GM19025 (cell line): Measurements from ENCODE around the gene CD48.

Experiments used
- ATAC-seq: cut with Tn5 transposase; IDR thresholded peaks from one replicate; pipeline ENCODE4 v1.9.1; 2021; ENCODE audit warnings: mild to moderate bottlenecking, low read depth, moderate library complexity; ENCODE audit not compliant: unreplicated experiment

Gene CD48

DNA sequence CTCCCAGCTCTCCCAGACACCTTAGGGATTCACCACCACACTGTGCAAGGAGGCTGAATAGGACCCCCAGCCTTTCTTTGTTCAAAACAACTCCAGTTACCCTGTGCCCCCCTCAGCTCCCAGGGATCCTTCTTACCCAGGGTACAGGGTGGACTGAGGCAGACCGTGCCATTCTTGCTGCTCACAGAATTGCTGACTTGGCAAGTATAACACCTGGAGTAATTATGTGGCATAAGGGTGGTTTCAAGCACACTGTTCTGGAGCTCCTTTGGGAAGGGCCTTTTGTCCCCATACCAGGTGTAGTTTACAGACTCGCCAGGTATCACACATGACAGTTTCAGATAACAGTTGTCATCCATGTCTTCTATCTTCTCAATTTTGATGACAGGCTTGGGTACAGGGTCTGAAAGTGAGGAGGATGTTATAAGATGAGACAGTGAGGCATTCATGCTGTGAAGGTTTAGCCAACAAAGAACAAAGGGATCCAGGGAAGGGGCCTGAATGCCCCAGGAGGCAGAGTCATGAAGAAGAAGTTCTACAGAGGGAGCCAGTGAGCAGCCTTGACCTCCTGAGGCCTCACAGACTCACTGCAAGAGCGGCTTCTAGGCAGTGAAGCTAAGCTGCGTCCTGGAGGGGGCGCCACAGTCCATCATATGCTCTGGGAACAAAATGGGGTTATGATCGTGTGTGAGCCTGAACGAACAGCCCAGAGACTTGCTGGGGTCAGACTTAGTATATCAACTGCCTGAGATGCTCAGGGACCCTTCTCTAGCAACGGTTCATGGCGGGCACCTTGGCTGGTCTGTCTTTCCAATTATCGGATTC is 30.3 kb downstream of the CD48 start:
- ATAC-seq, result no peak

DNA sequence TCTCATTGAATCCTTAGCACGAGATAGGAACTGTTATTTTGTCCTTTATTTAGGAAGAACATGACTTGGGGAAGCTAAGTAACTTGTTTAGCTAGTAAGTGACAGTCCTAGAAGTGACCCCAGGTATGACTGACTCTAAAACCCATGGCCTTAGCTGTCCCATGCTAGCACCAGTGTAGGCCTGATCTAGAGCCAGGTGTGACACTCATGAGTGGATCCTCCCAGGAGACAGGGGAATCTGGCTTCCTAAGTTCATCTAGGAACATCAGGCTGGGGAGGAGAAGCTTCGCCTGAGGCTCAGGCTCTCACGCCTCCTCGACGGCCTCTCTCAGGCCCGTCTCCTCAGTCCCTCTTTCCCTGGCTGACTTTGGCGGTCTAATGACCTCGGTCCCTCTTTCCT is 31.2 kb downstream of the CD48 start:
- ATAC-seq, result no peak

DNA sequence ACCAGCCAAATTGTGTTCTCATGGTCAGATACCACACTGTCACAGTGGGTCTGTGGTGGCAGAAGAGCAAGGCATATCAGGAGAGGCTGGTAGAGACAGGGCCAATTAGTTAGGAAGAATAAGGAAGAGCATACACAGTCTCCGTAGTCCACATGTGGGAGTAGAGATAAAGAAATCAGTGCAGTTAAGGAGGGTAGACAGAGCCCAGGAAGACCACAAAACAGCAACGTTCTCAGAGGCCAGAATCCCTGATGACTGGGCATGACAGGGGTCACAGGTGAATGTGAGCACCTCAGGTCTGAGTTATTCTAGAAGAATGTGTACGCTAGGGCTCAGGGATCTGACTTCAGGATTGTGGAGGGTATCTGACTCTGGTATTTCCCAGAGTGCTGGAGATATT is 31.7 kb downstream of the CD48 start:
- no peak for ATAC-seq

DNA sequence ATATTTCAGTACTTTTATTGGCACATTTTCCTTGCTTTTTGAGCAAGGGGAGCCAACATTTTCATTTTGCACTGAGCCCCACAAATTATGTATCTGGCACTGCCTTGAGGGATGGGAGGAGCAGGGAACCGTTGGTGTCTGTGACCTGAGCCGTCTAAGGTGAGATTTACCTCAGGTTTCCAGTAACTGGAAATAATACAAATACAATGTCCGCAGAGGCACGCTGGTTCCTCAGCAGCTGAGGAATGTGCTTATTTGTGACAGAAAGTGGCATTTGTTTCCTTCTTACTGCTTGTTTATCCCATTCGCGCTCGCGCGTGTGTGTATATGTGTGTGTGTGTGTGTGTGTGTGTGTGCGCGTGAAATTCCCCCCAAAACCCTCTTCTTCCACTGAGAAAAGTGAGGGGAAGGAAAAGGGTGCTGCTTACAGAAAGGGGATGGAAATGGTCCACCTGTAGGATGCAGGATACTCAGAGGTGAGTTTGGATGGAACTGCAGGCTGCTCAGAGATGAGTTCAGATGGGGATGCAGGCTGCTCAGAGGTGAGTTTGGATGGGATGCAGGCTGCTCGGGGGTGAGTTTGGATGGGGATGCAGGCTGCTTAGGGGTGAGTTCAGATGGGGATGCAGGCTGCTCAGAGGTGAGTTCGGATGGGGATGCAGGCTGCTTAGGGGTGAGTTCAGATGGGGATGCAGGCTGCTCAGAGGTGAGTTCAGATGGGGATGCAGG is 34.6 kb downstream of the CD48 start:
- ATAC-seq, result no peak

DNA sequence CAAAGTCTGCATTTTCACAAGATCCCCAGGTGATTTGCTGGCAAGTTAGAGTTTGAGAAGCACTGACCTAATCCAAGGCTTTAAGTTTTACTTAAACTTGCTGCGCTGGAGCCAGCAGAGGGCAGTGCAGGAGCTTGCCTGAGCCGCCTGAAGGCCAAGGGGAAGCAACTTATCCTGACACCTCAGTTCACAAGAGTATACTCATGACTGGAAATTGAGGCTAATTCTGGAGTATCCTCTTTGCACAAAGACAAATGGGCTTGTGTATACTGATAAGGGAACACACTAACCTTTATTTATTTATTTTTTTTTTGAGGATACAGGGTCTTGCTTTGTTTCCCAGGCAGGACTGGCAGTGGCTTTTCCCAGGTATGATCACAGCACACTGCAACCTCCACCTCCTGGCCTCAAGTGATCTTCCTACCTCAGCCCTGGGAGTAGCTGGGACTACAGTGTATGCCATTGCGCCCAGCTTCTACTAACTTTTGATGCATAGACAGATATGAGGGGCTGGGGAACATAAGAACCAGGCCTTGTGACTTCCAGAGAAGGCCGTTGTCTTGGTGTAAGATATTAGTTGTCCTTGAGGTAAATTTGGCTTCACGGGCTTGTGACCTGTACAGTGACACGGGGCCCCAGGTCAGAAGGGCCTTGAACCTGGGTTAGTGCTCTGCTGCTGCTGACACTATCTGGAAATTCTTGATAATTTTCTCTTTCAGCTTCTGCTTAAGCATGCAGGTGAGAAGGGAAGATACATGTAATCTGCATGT is 35.8 kb downstream of the CD48 start:
- ATAC-seq, result no peak

DNA sequence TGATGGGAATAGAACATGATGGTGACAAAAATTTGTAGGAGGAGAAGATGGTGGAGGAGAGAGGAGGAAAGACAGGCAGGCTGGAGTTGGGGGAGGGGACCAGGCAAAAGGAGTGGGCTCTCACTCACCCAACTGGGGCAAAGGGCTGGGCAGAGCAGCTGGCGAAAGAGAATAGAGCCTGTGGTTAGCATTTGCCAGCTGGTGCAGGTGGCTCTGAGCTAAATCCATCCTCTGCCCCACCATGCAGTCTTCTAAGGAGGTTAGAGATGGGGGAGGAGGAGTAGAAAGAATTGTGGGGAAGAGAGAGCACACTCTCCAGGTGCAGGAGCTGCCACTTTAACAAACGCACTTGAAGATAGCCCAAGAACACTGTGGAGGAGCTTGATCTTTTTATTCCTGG is 37.2 kb downstream of the CD48 start:
- no peak for ATAC-seq

DNA sequence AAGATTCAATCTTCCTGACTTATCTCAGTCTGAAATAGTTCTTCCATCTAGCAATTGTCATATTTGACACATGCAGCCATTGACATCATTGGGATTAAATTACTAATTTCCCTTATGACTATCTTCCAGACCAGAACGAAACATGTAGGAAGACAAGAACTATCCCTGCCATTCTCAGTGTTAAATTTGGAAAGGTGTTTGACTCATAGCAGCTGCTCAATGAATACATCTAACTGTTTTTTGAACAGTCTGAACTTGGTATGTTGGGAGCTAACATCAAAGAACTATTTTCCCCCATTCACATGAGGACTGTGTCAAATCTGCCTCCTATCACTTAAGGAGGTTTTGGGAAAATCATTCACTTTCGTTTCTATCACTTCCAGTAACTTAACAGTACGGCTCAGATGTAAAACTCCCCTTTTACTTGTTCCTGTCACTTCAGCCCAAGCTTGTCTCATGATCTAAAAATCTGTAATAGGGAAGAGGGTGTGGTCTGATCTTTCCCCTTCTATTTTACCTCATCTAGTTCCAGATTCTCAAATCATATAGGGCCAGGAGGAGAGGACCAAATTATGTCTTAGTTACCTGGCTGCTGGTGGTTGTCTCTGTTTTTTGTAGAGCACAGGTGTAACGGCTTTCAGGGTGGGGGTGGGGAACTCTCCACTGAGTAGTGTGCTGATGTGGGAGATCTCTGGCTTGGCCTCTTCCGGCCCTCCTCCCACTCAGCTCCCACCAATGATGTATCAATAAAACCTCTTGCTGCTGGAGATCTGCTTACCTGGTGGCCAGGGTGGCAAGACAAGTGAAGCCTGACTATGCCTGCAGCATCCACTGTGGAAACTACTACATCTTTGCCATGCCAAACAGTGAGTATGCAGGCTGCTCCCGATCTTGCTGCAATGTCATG is 38.6 kb downstream of the CD48 start:
- ATAC-seq, result no peak

DNA sequence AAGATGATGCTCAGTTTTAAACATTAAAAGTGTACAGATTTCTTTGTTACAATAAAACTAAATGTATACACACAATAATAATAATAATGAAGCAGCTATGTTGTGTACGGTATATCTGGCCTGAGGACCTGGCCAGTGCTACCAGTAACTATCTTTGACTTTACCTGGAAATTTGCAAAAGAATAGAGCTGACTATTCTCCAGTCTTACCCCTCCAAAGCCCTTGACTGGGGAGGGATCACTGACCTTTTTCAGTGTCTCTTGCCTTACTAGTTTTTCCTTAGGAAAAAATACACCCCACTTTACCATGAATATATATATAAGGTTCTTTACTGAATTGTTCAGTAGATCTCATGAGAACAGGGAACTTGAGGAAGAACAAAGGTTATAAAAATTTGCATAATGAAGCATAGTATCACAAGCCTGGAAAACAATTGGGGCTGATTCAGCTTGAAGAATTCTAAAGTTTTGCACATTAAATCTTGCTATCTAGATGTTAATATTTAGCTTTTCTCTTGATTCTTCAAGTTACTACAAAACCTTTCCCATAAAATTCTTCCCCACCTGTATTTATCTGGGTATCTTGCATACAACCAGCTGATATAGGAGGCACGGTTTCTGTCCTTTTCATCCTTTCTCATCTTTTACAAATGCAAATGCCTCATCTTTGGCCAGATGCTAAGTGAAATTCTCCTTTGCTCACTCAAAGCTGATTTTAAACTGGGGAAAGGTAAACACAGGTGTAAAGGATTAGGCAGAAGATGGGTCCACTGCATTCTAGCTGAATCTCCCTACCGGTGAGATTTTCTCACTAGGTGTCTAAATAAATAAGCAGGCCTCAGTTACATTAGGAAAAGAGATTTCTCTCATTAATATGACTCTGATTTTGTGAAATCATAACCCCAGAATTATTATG is 39.8 kb downstream of the CD48 start:
- ATAC-seq, result no peak

DNA sequence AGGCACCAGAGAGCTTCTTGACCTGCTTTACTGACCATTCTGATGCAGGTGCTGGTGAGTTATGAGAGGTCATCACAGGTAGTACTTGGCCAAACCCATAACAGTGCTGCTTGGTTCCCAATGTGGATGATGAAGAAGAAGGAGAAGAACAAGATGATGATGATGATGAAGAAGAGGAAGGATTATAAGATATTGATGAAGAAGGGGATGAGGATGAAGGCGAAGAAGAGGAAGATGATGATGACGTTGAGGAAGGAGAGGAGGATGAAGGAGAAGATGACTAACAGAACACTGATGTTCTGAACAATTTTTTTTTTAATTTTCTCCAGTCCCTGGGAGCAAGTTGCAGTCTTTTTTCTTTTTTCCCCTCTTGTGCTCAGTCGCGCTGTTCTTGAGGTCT is 40.9 kb downstream of the CD48 start:
- ATAC-seq, result no peak

DNA sequence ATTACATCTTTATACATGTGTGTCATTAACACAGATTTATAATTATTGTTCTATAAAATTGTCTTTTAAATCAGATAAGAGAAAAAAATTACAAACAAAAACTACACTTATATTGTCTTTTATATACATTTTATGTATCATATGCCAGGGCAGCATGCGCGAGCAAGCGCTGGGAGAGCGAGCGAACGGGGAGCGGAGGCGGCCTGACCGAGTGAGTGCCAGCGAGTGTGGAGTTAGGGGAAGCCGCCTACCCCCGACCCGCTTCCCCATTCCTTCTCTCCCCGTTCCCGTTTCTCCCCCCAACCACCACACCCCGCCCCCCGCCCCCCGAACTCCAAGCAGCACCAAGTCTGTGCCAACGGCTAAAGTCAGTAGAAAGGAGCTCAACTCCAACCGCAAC is 41.8 kb downstream of the CD48 start:
- no peak for ATAC-seq

DNA sequence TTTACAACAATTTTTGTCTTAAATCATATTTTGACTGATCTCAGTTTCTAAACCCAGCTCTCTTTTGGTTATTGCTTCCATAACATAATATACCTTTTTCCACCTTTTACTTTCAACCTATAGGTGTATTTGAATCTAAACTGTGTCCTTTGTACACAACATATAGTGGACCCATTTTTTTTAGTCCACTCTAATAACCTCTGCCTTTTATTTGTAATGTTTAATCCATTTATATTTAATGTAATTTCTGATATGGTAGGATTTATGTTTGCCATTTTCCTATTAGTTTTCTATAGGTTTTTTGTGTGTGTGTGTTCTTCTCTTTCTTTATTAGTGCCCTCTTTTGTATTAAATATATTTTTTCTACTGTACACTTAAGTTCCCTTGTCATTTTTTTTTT is 42.3 kb downstream of the CD48 start:
- no peak for ATAC-seq

DNA sequence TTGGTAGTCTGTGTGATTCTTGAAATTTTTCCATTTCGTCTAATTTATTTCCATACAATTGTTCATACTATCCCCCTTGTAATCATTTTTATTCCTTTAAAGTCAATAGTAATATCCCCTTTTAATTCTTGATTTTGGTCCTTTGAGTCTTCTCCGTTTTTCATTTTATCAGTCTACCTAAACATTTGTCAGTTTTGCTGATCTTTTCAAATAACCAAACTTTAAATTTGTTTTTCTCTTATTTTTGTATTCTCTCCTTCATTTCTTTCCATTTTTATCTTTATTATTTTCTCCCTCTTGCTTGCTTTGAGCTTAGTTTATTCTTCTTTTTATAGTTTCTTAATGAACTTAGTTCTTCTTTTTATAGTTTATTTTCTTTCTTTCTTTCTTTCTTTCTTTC is 43.7 kb downstream of the CD48 start:
- no peak for ATAC-seq

DNA sequence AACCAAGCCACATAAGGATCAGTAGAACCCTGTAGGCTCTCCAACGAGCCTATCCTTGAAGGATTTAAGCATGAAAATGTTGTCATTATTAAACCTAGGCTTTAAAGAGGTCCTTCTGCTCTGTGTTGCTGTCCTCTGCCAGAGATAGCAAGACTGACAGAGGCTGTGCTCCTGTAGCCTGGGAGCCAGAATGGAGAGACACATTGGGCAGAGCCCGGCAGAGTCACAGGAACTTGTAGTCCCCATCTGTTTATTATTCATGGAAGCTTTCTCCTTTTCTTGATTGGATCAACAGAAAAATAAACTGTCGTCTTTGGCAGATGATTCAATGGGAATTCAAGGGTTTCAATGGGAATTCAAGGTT is 45.6 kb downstream of the CD48 start:
- ATAC-seq, result no peak

DNA sequence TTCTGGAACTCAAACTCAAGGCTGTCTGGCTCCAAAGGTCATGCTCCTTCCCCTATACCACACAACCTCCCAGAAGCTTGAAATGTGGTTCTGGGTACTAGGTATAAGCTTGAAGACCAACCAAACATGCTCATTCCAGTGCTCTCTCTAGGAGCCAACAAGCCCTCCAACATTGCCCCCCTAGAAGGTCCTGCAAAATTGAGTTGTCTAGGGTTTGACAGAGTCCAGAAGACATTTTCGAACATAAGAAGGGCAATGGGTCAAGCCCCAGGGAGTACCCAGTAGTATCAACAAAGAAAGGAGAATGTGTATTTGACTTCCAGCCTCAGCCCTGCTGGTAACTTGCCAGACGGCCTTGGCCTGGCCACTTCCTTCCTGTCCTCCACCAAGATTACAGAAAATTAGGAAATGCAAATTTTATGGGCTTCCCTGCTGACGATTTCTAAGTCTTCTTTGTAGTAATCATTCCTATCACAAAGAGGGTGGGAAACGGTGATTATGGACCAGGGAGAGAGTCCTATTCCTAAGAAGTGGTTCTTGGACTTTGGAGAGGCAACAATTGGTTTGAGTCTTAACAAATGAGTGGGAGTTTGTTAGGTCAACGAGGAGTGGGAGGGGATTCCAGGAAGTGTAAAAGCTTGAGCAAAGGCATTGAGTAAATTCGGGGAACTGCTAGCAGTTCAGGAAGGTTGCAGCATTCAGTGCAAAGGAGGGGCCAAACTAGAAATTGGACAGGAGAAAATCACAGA is 46.1 kb downstream of the CD48 start:
- no peak for ATAC-seq

DNA sequence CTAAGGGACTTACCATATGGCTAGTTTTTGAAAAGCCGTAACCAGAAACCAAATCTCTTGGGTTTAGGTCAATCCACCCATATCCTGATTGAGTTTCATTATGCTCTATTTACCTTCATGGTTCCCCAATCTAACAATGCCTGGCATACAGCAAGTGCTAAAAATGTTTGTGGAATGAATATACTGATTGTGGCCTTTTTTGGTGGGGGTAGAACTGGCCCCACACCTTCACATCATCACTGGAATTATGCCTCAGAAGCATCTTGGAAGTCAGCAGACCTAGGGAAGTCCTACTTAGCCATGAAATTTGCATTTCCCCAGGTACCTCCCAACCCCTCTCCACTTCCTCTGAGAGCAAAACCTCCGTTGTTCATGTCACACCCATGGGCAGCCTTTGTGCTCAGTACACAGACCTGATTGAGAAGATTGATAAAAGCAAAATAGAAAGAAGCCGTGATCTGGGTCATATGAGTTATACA is 47.0 kb downstream of the CD48 start:
- peak; percentile 49 for ATAC-seq

DNA sequence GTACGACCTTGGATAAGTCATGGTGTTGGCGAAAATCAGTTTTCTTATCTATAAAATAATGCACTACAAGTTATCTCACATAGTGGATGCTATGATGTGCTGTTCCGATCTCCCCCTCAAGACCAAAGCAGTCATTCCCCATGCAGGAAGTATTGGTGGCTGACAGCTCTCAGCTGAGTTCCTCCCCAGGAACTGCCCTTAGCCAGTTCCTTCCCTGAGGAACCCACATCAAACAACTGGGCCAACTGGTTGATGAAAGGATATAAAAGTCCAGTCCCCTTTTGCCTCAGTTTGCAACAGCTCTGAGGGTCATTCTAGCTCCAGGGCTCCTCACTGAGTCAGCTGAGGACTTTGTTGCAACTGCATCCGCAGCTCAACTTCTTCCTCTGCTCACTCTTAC is 48.7 kb downstream of the CD48 start:
- no peak for ATAC-seq

DNA sequence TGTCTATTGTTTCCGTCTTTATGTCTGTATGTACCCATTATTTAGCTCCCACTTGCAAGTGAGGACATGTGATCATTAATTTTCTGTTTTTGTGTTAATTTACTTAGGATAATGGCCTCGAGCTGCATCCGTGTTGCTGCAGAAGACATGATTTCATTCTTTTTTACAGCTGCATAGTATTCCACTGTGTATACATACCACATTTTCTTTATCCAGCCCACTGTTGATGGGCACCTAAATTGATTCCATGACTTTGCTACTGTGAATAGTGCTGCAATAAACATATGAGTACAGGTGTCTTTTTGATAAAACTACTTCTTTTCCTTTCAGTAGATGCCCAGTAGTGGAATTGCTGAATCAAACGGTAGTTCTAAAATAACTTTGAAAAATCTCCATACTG is 52.1 kb downstream of the CD48 start:
- no peak for ATAC-seq

DNA sequence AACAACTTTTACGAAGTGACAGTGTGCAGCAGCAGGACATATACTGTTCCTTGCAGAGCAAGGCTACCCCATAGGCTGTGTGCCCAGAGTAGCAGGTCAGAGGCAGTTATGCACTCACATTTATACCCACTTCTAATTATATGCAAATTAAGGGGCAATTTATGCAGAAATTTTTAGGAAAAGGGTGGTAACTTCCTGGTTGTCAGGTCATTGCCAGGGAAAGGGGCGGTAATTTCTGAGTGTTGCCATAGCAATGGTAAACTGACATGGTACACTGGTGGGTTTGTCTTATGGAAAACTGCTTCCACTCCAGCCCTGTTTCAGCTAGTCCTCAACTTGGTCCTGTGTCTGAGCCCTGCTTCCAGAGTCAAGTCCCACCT is 52.8 kb downstream of the CD48 start:
- no peak for ATAC-seq
